MM.1S (cell line): ENCODE results near the gene FBXO3.

Experiments
- CTCF ChIP-seq: fragments of 300-600 bp; sonication (generic); IDR thresholded peaks from 2 replicates; pipeline ENCODE4 v1.5.1; 2016; ENCODE audit warnings: antibody characterized with exemption, low read length, mixed read lengths
- EZH2phosphoT487 ChIP-seq: fragments of 300-600 bp; sonication (generic); IDR thresholded peaks from 2 replicates; pipeline ENCODE4 v1.6.1; 2018; ENCODE audit warnings: antibody characterized with exemption, low read length

GRCh38 chr11:33770236-33770635, 4.1 kb downstream of the FBXO3 start:
- TF ChIP-seq CTCF (no peak), EZH2phosphoT487 (no peak)
